T-helper 1 cell treated with Interleukin-12 subunit alpha and Interleukin-12 subunit beta and Interleukin-4 antibody, amounts not matched to agents 30 μg/mL and 1 μg/mL, for 36 hours (primary cell): ENCODE results near the gene RTN4RL2.

Experiments
- H3K27ac Mint-ChIP-seq: one replicate; pipeline ENCODE4 v1.8.0; 2021; ENCODE audit warnings: mild to moderate bottlenecking, mixed read lengths
- H3K27me3 Mint-ChIP-seq: one replicate; pipeline ENCODE4 v1.8.0; 2021; ENCODE audit warnings: low read depth, mixed read lengths
- H3K36me3 Mint-ChIP-seq: one replicate; pipeline ENCODE4 v1.8.0; 2021; ENCODE audit warnings: low read depth, mixed read lengths
- H3K4me1 Mint-ChIP-seq: one replicate; pipeline ENCODE4 v1.8.0; 2021; ENCODE audit warnings: low read depth, mixed read lengths
- H3K4me3 Mint-ChIP-seq: one replicate; pipeline ENCODE4 v1.8.0; 2021; ENCODE audit warnings: mild to moderate bottlenecking, moderate library complexity, mixed read lengths
- H3K9me3 Mint-ChIP-seq: one replicate; pipeline ENCODE4 v1.8.0; 2021; ENCODE audit warnings: mixed read lengths

RTN4RL2 gene

GRCh38 chr11:57463671-57464538 lies 3.6 kb downstream of the RTN4RL2 start:
- peaks cover 47% of the 10 kb centered on the region for H3K27me3 Mint-ChIP-seq
- H3K4me1 Mint-ChIP-seq: peaks cover 9% of the 10 kb centered on the region
- H3K36me3 Mint-ChIP-seq: no peaks in the 10 kb centered on the region
- H3K27ac Mint-ChIP-seq: no peak overlapping the region
- no peaks in the 10 kb centered on the region for H3K9me3 Mint-ChIP-seq
- no peak overlapping the region for H3K4me3 Mint-ChIP-seq

- Mint-ChIP-seq H3K4me3 (no peak overlapping the region), H3K27me3 (peaks cover 42% of the 10 kb centered on the region), H3K9me3 (no peaks in the 10 kb centered on the region), H3K4me1 (peaks cover 5% of the 10 kb centered on the region), H3K27ac (no peak overlapping the region), H3K36me3 (no peaks in the 10 kb centered on the region)
Observed at GRCh38 chr11:57464539-57465181, 4.3 kb downstream of the RTN4RL2 start.

DNA sequence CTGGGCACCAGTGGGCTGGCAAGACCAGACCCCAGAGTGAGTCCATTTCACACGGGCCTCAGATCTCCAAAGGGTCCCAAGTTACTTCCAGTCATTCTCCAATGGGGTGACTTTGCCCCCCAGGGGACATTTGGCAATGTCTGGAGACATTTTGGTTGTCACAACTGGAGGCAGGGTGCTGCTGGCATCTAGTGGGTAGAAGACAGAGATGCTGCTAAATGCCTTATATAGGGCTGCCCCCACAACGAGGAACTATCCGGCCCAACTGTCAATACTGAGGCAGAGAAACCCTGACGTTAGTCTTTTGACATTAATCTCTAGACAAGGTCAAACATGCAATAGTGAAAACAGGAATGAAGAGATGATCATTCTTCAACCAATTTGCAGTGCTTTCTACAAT lies 6.4 kb downstream of the RTN4RL2 start:
- Mint-ChIP-seq H3K4me1 (no peaks in the 10 kb centered on the region), H3K36me3 (no peaks in the 10 kb centered on the region), H3K9me3 (no peaks in the 10 kb centered on the region), H3K4me3 (no peak overlapping the region), H3K27ac (no peak overlapping the region), H3K27me3 (peaks cover 26% of the 10 kb centered on the region)

- H3K36me3 Mint-ChIP-seq: no peaks in the 10 kb centered on the region
- no peak overlapping the region for H3K4me3 Mint-ChIP-seq
- H3K27me3 Mint-ChIP-seq: peaks cover 17% of the 10 kb centered on the region
- no peak overlapping the region for H3K27ac Mint-ChIP-seq
- H3K4me1 Mint-ChIP-seq: no peaks in the 10 kb centered on the region
- H3K9me3 Mint-ChIP-seq: no peaks in the 10 kb centered on the region
Observed at GRCh38 chr11:57467508-57468157, 7.3 kb downstream of the RTN4RL2 start.

- Mint-ChIP-seq H3K4me1 (peaks cover 1% of the 10 kb centered on the region), H3K4me3 (no peak overlapping the region), H3K9me3 (no peaks in the 10 kb centered on the region), H3K36me3 (no peaks in the 10 kb centered on the region), H3K27me3 (peaks cover 13% of the 10 kb centered on the region), H3K27ac (no peak overlapping the region)
Observed at GRCh38 chr11:57468276-57468675, 7.9 kb downstream of the RTN4RL2 start.

DNA sequence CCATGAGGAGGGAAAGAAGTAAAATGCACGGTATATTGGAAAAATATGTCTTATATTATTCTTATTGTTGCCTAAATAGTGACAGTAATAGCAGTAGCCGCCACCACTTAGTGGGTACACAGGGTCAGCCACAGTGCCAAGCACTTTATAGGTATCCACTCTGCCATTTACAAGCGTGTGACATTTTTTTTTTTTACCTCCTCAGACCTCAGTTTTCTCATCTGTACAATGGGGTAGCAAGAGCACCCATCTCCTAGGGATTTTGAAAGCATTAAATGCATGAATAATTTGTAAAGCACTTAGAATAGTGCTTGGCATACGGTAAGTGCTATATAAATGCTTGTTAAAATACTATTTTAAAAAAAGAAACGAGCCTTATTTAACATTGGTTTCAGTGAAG lies 8.9 kb downstream of the RTN4RL2 start:
- H3K36me3 Mint-ChIP-seq: no peaks in the 10 kb centered on the region
- H3K4me3 Mint-ChIP-seq: no peak overlapping the region
- H3K4me1 Mint-ChIP-seq: peaks cover 8% of the 10 kb centered on the region
- H3K27me3 Mint-ChIP-seq: peaks cover 13% of the 10 kb centered on the region
- no peak overlapping the region for H3K27ac Mint-ChIP-seq
- no peaks in the 10 kb centered on the region for H3K9me3 Mint-ChIP-seq

DNA sequence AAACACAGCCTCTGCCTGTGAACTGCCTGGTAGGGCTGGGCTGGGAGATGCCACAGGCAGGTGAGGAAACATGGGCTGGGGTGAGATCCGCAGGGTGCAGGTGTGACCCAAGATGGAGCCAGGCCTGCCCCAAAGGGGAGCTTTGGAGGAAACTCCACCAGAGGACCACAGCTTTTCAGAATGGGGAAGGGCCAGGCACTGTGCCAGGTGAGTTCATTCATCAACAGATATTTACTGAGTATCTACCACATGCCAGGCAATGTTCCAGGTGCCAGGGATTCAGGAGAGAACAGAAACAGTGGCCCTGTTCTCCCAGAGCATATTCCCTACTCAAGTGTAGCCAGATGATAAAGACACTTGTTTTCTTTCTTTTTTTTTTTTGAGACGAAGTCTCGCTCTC lies 11.2 kb downstream of the RTN4RL2 start:
- no peak overlapping the region for H3K4me3 Mint-ChIP-seq
- peaks cover 18% of the 10 kb centered on the region for H3K4me1 Mint-ChIP-seq

DNA sequence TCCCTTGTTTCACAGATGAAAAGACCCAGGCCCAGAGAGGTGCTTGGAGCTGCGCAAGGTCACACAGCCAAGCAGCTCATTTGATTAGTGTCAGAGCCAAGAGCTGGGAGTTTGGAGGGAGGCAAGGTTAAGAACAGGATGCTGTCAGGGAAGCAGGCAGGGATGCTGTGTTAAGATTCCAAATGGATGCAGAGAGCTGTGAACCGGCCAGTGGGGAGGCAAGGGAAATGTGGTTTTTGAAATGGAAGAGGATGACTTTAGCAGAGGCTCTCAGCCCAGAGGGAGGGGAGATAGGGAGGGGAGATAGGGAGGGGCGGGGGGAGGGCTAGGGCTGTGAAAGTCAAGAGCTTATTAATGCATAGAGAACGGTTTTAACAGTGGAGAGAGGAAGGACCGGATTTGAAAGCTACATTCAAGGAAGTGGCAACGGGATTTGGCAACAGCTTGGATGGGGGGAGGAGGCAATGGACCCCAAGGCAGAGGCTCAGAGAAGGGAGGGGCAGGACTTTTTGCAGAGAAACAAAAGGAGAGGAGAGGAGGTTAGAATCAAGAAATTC lies 13.0 kb downstream of the RTN4RL2 start:
- peaks cover 40% of the 10 kb centered on the region for H3K27me3 Mint-ChIP-seq
- H3K27ac Mint-ChIP-seq: no peak overlapping the region

More for the DNA sequence above, 11.2 kb downstream of the RTN4RL2 start:
- peaks cover 24% of the 10 kb centered on the region for H3K27me3 Mint-ChIP-seq
- H3K36me3 Mint-ChIP-seq: no peaks in the 10 kb centered on the region
- no peak overlapping the region for H3K27ac Mint-ChIP-seq
- no peaks in the 10 kb centered on the region for H3K9me3 Mint-ChIP-seq

GRCh38 chr11:57474017-57474802 lies 13.9 kb downstream of the RTN4RL2 start:
- Mint-ChIP-seq H3K4me1 (peaks cover 20% of the 10 kb centered on the region), H3K9me3 (no peaks in the 10 kb centered on the region), H3K4me3 (no peak overlapping the region), H3K27ac (no peak overlapping the region), H3K27me3 (peaks cover 42% of the 10 kb centered on the region), H3K36me3 (no peaks in the 10 kb centered on the region)

More for the DNA sequence above, 13.0 kb downstream of the RTN4RL2 start:
- H3K36me3 Mint-ChIP-seq: no peaks in the 10 kb centered on the region
- H3K4me3 Mint-ChIP-seq: no peak overlapping the region
- H3K4me1 Mint-ChIP-seq: peaks cover 20% of the 10 kb centered on the region
- H3K9me3 Mint-ChIP-seq: no peaks in the 10 kb centered on the region

GRCh38 chr11:57474803-57475115 lies 14.4 kb downstream of the RTN4RL2 start:
- H3K4me1 Mint-ChIP-seq: peaks cover 20% of the 10 kb centered on the region
- no peak overlapping the region for H3K4me3 Mint-ChIP-seq
- peaks cover 48% of the 10 kb centered on the region for H3K27me3 Mint-ChIP-seq
- no peaks in the 10 kb centered on the region for H3K36me3 Mint-ChIP-seq
- H3K27ac Mint-ChIP-seq: no peak overlapping the region
- no peaks in the 10 kb centered on the region for H3K9me3 Mint-ChIP-seq

DNA sequence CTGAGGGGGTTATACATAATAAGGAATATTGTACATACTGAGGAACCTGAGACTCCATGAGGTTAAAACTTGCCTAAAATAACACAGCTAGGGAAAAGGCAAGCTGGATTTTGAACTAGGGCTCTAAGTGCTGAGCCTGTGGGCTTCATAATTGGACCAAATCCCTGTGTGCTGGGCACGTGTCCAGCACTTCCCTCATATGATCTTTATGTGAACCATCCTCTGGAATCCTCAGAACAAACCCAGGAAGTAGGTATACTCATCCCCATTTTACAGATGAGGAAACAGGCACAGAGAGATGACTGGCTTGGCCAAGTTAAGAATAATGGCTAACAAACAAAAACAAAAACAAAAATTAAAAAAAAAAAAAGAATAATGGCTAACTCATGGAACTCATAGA lies 14.9 kb downstream of the RTN4RL2 start:
- no peak overlapping the region for H3K27ac Mint-ChIP-seq
- peaks cover 50% of the 10 kb centered on the region for H3K27me3 Mint-ChIP-seq
- no peaks in the 10 kb centered on the region for H3K36me3 Mint-ChIP-seq
- H3K4me1 Mint-ChIP-seq: peaks cover 20% of the 10 kb centered on the region
- H3K4me3 Mint-ChIP-seq: no peak overlapping the region
- no peaks in the 10 kb centered on the region for H3K9me3 Mint-ChIP-seq

- Mint-ChIP-seq H3K27ac (no peak overlapping the region), H3K9me3 (no peaks in the 10 kb centered on the region), H3K4me3 (peak overlapping the region; percentile 44), H3K36me3 (no peaks in the 10 kb centered on the region), H3K4me1 (peaks cover 22% of the 10 kb centered on the region), H3K27me3 (peaks cover 53% of the 10 kb centered on the region)
Observed at GRCh38 chr11:57475671-57476046, 15.3 kb downstream of the RTN4RL2 start.

DNA sequence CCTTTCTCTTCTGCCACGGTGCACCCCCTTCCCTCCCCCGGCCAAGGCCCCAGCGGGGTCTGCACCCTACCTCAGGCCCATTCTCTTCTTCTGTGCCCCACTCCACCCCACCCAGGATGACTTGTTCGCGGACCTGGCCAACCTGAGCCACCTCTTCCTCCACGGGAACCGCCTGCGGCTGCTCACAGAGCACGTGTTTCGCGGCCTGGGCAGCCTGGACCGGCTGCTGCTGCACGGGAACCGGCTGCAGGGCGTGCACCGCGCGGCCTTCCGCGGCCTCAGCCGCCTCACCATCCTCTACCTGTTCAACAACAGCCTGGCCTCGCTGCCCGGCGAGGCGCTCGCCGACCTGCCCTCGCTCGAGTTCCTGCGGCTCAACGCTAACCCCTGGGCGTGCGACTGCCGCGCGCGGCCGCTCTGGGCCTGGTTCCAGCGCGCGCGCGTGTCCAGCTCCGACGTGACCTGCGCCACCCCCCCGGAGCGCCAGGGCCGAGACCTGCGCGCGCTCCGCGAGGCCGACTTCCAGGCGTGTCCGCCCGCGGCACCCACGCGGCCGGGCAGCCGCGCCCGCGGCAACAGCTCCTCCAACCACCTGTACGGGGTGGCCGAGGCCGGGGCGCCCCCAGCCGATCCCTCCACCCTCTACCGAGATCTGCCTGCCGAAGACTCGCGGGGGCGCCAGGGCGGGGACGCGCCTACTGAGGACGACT lies 15.9 kb downstream of the RTN4RL2 start:
- peaks cover 57% of the 10 kb centered on the region for H3K27me3 Mint-ChIP-seq
- H3K4me3 Mint-ChIP-seq: peak overlapping the region; percentile 44

More for the DNA sequence above, 15.9 kb downstream of the RTN4RL2 start:
- Mint-ChIP-seq H3K9me3 (no peaks in the 10 kb centered on the region), H3K4me1 (peaks cover 22% of the 10 kb centered on the region), H3K27ac (no peak overlapping the region), H3K36me3 (no peaks in the 10 kb centered on the region)
